Activated T-cell treated with anti-CD3 and anti-CD28 coated beads, Interleukin-2, amount 50 U/mL, for 72 hours (primary cell): ENCODE results near the gene ZDHHC4. TPM values are rescaled to one million over a fixed set of nuclear protein-coding genes. Genes with fewer than 3 reads are reported as not detected.
A peak's percentile ranks its signal among the peaks of the same experiment; 100 is the strongest.

ENCODE experiments used
- ATAC-seq, 2 donors: fragments of 150-1000 bp; cut with Tn5 transposase; replicated peaks in 1 of 2; 2 replicates each; pipeline ENCODE4 v1.10.0; 2021; ENCODE audit warnings: moderate library complexity in 2 of 2, mild to moderate bottlenecking in 1 of 2
- DNase-seq, 2 donors: peaks; one replicate each; pipeline ENCODE4 v3.0.0; 2021 to 2022; ENCODE audit warnings: mixed read lengths in 1 of 2
- H3K27ac Mint-ChIP-seq: one replicate; pipeline ENCODE4 v1.8.0; 2022; ENCODE audit warnings: mild to moderate bottlenecking, moderate library complexity, mixed read lengths
- H3K27me3 Mint-ChIP-seq: one replicate; pipeline ENCODE4 v1.8.0; 2022; ENCODE audit warnings: low read depth, mixed read lengths
- H3K36me3 Mint-ChIP-seq, 2 donors: one replicate each; pipeline ENCODE4 v1.8.0; 2022; ENCODE audit warnings: mixed read lengths in 2 of 2, mild to moderate bottlenecking in 1 of 2; ENCODE audit not compliant: insufficient read depth in 2 of 2
- H3K4me1 Mint-ChIP-seq: one replicate; pipeline ENCODE4 v1.8.0; 2022; ENCODE audit warnings: low read depth, mixed read lengths
- H3K4me3 Mint-ChIP-seq, 2 donors: one replicate each; pipeline ENCODE4 v1.8.0; 2022; ENCODE audit warnings: mild to moderate bottlenecking in 2 of 2, mixed read lengths in 2 of 2, moderate library complexity in 2 of 2
- H3K9me3 Mint-ChIP-seq, 2 donors: one replicate each; pipeline ENCODE4 v1.8.0; 2022; ENCODE audit warnings: mixed read lengths in 2 of 2
- total RNA-seq, 2 donors: library from RNA; stranded (reverse); gene quantifications; one replicate each; pipeline ENCODE4 v1.2.3, GENCODE V29; 2022

The ZDHHC4 gene
- total RNA-seq, 2 donors from 2014 or later: 48.5 to 48.9 TPM

DNA sequence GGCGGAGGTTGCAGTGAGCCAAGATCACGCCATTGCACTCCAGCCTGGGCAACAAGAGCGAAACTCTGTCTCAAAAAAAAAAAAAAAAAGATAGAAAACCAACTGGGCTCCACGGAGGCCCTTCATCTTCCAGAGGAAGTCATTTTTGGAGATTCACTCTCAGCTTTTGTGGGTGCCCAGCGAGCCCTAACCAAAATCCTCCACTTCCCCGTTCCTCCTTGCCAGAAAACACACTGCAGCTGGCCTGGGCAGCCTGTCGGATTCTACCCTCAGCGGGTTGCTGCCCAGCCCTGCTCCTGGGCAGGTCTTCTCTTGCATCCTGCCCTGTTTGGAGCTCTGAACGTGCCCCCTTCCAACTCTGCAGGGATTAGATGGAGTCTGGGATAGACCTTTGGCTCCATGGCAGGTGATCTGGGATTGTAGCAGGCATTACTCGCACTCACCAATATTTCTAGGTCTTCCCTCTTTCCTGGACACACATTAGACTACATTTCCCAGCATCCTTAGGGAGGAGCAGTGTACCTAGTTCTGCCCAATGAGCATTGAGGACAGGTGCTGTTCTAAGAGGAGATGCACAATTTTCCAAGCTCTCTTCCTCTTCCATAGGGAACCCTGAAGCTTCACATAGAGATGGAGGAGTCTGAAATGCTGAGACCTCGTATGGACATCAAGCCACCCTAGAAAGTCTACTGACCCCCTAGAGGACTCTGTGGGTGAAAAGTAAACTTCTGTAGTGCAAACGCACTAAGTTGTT lies 30.6 kb upstream of the ZDHHC4 start:
- Mint-ChIP-seq H3K4me1 (peaks cover 22% of the 10 kb centered on the region), H3K9me3 (no peaks in the 10 kb centered on the region), H3K4me3 (no peak overlapping the region), H3K27me3 (no peaks in the 10 kb centered on the region), H3K27ac (no peak overlapping the region), H3K36me3 (no peaks in the 10 kb centered on the region)
- no peak for DNase-seq
- no peak for ATAC-seq

DNA sequence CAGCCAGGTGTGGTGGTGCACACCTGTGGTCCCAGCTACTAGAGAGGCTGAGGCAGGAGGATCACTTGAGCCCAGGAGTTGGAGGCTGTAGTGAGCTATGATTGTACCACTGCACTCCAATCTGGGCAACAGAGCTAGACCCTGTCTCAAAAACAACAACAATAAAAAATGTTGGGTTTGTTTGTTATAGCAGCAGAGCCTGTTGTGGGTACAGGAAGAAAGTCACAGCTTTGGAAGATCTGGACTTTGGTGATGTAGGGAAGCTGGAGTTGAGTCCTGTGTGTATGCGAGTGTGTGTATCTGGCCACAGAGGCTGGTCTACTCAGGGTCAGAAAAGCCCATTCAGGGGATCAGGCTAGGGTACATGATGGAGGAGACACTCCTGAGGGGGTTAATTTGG lies 29.9 kb upstream of the ZDHHC4 start:
- H3K9me3 Mint-ChIP-seq: no peaks in the 10 kb centered on the region
- no peak overlapping the region for H3K4me3 Mint-ChIP-seq
- DNase-seq (no peak), ATAC-seq (no peak)
- H3K4me1 Mint-ChIP-seq: peaks cover 22% of the 10 kb centered on the region
- H3K36me3 Mint-ChIP-seq: no peaks in the 10 kb centered on the region
- H3K27me3 Mint-ChIP-seq: no peaks in the 10 kb centered on the region
- H3K27ac Mint-ChIP-seq: no peak overlapping the region

DNA sequence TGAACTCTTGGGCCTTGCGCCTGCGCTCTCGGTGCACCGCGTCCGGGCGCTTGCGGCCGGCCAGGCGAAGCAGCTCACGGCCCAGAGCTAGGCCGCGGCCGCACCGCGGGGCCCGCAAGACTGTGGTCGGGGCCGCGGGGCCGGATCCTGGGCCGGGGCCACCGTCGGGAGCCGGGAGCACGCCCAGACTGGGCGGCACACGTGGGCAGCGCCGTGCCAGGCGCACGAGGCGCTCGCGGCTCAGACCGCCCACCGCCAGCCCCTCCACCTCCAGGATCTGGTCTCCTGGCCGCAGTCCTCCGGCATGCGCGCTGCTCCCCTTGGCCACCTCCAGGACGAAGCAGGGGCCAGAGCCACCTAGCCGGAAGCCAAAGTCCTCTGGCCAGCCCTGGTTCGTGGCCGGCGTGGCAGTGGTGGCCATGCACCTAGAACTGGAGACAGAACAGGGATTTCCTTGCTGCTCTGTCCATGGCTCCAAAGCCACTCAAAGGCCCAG lies 26.2 kb upstream of the ZDHHC4 start, which contains the start of gene GRID2IP:
GRID2IP (minus strand) TSS at position 446 of the 496 bp plus-strand sequence; CDS start at position 421, 25 bp downstream.
- Mint-ChIP-seq H3K36me3 (no peaks in the 10 kb centered on the region), H3K4me1 (peaks cover 15% of the 10 kb centered on the region), H3K27ac (no peak within 1 kb of the TSS), H3K9me3 (no peaks in the 10 kb centered on the region), H3K4me3 (no peak within 1 kb of the TSS), H3K27me3 (no peaks in the 10 kb centered on the region)
- DNase-seq (no peak), ATAC-seq (no peak)

DNA sequence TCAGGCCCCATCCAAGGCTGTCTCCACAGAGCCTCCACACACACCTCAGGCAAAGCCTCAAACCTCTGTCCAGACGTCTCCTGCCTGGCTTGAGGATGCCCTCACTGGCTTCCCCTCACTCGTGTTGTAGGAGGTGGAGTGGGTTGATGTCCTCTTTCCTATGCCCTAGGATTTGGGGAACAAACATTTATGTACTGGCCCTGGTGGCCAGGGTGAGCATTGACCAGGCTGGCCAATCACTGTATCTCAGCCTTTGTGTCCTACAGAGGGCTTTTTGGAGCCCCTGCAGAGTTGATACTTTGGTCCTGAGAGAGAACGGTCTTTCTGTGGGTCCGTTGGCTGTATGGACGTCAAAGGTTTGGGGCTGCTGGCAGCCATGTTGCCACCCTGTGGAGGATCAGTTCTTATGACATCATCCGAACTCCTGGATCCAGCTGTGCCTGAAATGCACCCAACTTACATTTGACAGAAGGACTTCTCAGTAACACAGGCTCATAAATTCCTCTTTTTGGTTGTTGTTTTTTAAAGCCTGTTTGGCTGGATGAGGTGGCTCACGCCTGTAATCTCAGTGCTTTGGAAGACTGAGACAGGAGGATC lies 23.7 kb upstream of the ZDHHC4 start:
- DNase-seq (no peak), ATAC-seq (no peak)
- Mint-ChIP-seq H3K4me3 (no peak overlapping the region), H3K4me1 (peaks cover 9% of the 10 kb centered on the region), H3K27ac (no peak overlapping the region), H3K27me3 (no peaks in the 10 kb centered on the region), H3K9me3 (no peaks in the 10 kb centered on the region), H3K36me3 (no peaks in the 10 kb centered on the region)

DNA sequence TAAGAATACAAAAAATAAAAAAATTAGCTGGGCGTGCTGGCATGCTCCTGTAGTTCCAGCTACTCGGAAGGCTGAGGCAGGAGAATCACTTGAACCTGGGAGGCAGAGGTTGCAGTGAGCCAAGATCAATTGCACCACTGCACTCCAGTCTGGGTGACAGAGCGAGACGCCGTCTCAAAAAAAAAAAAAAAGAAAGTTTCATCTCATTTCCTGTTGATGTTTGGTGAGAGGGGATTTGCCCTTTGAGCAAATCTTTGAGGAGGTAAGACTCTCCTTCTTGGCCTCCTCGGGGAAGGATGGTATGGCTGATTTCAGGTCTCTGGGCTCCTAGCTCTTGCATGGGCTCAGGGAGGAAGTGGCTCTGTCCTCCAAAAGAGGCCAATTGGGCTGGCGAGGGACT lies 22.4 kb upstream of the ZDHHC4 start:
- peak overlapping the region; percentile 82 for H3K27ac Mint-ChIP-seq
- ATAC-seq: peak; percentile 34 to 50

DNA sequence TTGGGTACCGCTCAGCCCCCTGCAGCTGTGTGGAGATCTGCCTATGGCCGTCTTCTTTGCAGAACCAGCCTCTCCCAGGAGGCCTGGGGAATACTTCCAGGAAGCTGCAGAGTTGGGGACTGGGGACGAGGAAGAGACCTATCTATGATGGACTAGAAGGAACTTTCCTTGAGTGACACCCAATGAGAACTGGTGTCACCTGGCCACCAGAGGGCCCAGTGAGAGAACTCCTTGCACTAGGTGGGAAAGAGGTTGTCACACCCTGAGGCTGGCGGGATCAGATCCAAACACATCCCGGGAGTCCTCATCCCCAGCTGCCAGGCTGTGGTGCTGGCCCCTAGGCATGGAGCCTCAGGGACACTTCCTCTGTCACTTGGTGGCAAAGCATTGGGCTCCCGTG lies 21.1 kb upstream of the ZDHHC4 start:
- DNase-seq (no peak), ATAC-seq (no peak)
- Mint-ChIP-seq H3K4me3 (no peak overlapping the region), H3K36me3 (no peaks in the 10 kb centered on the region), H3K4me1 (peaks cover 9% of the 10 kb centered on the region), H3K27me3 (no peaks in the 10 kb centered on the region), H3K27ac (no peak overlapping the region), H3K9me3 (no peaks in the 10 kb centered on the region)

More for the DNA sequence above, 22.4 kb upstream of the ZDHHC4 start:
- no peaks in the 10 kb centered on the region for H3K36me3 Mint-ChIP-seq
- H3K4me3 Mint-ChIP-seq: peak overlapping the region; percentile 59 to 77
- H3K27me3 Mint-ChIP-seq: no peaks in the 10 kb centered on the region
- no peaks in the 10 kb centered on the region for H3K9me3 Mint-ChIP-seq
- peaks cover 9% of the 10 kb centered on the region for H3K4me1 Mint-ChIP-seq
- no peak for DNase-seq

DNA sequence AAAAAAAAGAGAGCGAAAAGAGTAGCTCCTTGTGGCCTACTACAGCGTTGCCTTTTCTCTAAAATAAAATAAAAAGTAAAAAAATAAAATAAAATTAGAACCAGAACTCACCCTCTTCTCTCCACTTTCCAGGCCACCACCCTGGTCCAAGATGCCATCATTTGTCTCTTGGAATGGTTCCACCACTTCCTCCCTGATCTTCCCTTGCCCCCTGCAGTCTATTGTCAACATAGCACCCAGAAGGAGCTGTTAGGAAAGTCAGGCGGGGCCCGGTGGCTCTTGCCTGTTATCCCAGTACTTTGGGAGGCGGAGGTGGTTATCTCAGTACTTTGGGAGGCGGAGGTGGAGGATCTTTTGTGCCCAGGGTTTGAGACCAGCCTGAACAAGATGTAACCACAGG lies 18.4 kb upstream of the ZDHHC4 start:
- ATAC-seq (peak in 1 of 2 donors; percentile 42), DNase-seq (peak in 1 of 2 donors; percentile 18)
- no peaks in the 10 kb centered on the region for H3K36me3 Mint-ChIP-seq
- H3K27me3 Mint-ChIP-seq: no peaks in the 10 kb centered on the region
- H3K4me1 Mint-ChIP-seq: peaks cover 9% of the 10 kb centered on the region
- no peak overlapping the region for H3K4me3 Mint-ChIP-seq
- H3K27ac Mint-ChIP-seq: no peak overlapping the region
- no peaks in the 10 kb centered on the region for H3K9me3 Mint-ChIP-seq

DNA sequence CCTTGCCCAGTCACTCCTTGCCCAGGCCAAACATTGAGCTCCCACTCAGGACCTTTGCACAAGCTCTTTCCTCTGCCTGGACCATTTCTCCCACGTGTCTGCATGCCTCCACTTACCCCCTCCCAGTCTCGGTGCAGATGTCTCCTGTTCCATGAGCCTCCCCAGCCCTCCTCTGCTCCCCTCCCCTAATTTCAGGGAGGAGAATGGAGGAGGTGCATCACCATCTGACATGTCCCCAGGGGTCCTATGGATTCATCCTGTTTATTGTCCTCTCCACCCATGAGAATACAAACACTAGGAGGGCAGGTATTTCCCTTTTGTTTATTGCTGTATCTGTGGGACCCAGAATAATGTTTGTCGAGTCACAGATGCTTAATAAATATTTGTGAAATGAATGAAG lies 17.4 kb upstream of the ZDHHC4 start:
- H3K27me3 Mint-ChIP-seq: no peaks in the 10 kb centered on the region
- DNase-seq: no peak
- no peak for ATAC-seq
- peaks cover 4% of the 10 kb centered on the region for H3K4me1 Mint-ChIP-seq
- H3K36me3 Mint-ChIP-seq: no peaks in the 10 kb centered on the region
- H3K27ac Mint-ChIP-seq: no peak overlapping the region
- no peak overlapping the region for H3K4me3 Mint-ChIP-seq
- H3K9me3 Mint-ChIP-seq: no peaks in the 10 kb centered on the region

DNA sequence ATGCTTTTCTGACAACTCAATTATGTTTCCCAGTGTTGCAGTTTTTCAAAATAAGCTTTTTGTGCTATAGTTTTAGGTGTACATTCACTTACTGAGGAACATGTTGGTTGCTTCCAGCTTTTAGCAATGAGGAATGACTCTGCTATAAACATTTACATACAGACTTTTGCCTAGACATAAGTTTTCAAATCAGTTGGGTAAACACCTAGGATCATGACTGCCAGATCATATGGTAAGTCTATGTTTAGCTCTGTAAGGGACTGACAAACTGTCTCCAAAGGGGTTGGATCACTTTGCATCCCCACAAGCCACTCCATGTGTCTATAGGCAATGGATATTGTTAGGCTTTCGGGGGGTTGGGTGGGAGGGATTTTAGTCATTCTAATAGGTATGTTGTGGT lies 15.1 kb upstream of the ZDHHC4 start:
- Mint-ChIP-seq H3K27ac (no peak overlapping the region), H3K36me3 (no peaks in the 10 kb centered on the region), H3K9me3 (no peaks in the 10 kb centered on the region), H3K4me1 (no peaks in the 10 kb centered on the region), H3K27me3 (no peaks in the 10 kb centered on the region), H3K4me3 (no peak overlapping the region)
- no peak for DNase-seq
- no peak for ATAC-seq

DNA sequence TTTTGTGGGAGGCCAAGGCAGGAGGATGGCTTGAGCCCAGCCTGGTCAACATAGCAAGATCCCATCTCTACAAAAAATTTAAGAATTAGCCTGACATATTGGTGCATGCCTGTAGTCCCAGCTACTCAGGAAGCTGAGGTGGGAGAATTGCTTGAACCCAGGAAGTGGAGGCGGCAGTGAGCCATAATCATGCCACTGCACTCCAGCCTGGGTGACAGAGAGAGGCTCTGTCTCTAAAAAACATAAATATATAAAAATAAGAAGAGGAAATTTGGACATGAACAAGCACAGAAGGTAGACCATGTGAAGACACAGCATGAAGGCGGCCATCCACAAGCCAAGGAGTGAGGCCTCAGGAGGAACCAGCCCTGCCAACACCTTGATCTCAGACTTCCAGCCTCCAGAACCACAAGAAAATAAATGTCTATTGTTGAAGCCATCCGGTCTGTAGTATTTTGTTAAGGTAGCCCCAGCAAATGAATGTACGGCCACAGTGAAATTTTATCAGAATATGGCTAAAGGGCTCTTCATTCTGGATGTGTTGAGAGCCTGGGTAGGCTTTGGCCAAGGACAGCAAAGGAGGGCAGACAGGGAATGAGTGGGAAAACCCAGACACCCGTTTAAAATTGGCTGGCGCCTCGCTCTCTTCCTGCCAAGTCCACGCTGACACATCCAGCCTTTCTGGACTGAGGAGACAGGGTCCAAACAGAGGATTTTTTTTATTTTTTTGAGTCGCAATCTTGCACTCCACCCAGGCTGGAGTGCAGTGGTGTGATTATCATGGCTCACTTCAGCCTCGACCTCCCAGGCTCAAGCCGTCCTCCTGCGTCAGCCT lies 13.1 kb upstream of the ZDHHC4 start:
- no peaks in the 10 kb centered on the region for H3K4me1 Mint-ChIP-seq
- no peak overlapping the region for H3K4me3 Mint-ChIP-seq
- H3K9me3 Mint-ChIP-seq: no peaks in the 10 kb centered on the region
- peak overlapping the region; percentile 4 for H3K27ac Mint-ChIP-seq
- no peaks in the 10 kb centered on the region for H3K36me3 Mint-ChIP-seq
- H3K27me3 Mint-ChIP-seq: no peaks in the 10 kb centered on the region
- no peak for ATAC-seq
- DNase-seq: no peak

DNA sequence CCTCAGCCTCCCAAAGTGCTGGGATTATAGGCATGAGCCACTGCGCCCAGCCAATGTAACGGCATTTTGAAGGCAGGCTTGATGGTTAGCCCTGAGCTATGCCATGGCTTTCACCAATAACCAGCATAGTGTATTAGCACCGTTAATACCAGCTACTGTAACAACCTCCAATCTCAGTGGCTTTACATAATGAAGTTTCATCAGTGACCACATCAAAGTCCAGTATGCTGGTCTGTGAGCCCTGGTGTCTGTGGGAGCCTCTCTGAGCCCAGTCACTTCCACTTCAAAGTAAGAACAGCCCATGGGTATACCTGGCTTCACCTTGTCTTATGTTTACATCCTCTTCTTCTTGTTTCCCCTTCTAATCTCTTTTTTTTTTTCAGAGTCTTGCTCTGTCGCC lies 11.6 kb upstream of the ZDHHC4 start:
- H3K4me1 Mint-ChIP-seq: no peaks in the 10 kb centered on the region
- H3K27ac Mint-ChIP-seq: no peak overlapping the region
- no peaks in the 10 kb centered on the region for H3K36me3 Mint-ChIP-seq
- no peak for DNase-seq
- no peak for ATAC-seq
- no peaks in the 10 kb centered on the region for H3K27me3 Mint-ChIP-seq
- H3K4me3 Mint-ChIP-seq: no peak overlapping the region
- H3K9me3 Mint-ChIP-seq: no peaks in the 10 kb centered on the region

DNA sequence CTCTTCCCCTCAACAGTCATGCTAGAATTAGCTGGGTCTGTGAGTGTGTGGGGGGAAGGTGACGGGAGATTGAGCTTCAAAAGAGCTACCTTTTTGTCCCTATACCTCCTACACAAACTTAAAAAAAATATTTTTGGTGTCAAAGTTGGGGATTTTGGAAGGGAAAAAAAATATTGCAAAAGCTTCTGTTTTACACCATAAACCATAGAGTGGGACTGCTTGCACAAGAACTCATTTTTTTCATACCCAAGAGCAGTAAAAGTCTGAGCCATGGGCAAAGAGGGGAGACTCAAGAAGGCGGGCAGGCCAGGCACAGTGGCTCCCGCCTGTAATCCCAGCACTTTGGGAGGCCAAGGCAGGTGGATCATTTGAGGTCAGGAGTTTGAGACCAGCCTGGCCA lies 9.4 kb upstream of the ZDHHC4 start:
- no peaks in the 10 kb centered on the region for H3K36me3 Mint-ChIP-seq
- H3K4me3 Mint-ChIP-seq: no peak overlapping the region
- H3K27ac Mint-ChIP-seq: no peak overlapping the region
- H3K9me3 Mint-ChIP-seq: no peaks in the 10 kb centered on the region
- no peak for ATAC-seq
- no peak for DNase-seq
- H3K27me3 Mint-ChIP-seq: no peaks in the 10 kb centered on the region
- H3K4me1 Mint-ChIP-seq: no peaks in the 10 kb centered on the region

DNA sequence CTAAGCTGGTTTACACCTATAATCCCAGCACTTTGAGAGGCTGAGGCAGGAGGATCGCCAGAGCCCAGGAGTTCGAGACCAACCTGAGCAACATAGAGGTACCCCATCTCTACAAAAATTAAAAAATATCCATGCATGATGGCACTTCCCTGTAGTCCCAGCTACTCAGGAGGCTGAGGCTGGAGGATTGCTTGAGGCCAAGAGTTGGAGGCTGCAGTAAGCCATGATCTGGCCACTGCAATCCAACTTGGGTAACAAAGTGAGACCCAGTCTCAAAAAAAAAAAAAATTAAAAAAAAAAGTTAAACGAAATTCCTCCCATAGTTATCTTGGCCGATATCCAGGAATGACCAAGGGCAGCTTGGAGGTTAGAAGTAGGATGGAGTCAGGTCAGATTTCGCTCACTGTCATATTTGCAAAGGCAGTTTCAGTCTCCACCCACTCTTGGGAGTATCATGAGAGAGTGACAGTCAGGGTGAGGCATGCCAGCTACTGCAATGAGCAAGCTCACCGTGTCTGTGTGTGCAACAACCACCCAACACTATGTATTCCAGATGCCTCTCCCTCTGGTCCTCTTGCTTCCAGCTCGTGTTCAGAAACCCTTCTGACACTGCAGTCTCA lies 6.0 kb upstream of the ZDHHC4 start:
- Mint-ChIP-seq H3K27ac (no peak overlapping the region), H3K36me3 (no peaks in the 10 kb centered on the region), H3K4me1 (peaks cover under 1% of the 10 kb centered on the region), H3K4me3 (no peak overlapping the region), H3K27me3 (no peaks in the 10 kb centered on the region), H3K9me3 (no peaks in the 10 kb centered on the region)
- DNase-seq (no peak), ATAC-seq (peak; percentile 55 to 96)
